ENCODE data around the gene ATG9B.

The ATG9B gene

GRCh38 chr7:151024435-151025056 is at the start of gene ATG9B:
Gene ATG9B, minus strand, starts transcription at chr7:151024494. Its CDS starts 71 bp downstream, at chr7:151024423.
- no peak for DNase-seq

- no peak for DNase-seq
Measured at GRCh38 chr7:151073990-151074389, 49.7 kb upstream of the ATG9B start.

DNA sequence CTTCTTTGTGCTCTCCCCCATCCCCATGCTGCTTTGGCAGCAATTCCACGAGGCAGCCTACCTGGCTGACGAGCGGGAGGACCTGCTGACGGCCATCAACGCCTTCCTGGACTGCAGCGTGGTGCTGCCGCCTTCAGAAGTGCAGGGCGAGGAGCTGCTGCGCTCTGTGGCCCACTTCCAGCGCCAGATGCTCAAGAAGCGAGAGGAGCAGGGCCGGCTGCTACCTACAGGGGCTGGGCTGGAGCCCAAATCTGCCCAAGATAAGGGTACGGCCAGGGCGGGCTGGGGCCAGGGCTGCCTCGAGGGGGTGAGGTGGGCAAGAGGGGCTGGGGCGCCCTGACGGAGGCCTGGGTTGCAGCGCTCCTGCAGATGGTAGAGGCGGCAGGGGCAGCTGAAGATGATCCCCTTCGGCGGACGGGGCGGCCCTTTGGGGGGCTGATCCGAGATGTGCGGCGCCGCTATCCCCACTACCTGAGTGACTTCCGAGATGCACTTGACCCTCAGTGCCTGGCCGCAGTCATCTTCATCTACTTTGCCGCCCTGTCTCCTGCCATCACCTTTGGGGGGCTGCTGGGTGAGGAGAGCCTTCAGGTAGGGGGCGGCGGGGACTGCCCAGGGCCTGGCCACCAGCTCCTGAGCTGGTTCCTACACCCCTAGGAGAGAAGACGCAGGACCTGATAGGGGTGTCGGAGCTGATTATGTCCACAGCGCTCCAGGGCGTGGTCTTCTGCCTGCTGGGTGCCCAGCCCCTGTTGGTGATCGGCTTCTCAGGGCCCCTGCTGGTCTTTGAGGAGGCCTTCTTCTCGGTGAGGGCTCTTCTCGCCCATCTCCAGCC is 47.0 kb upstream of the ATG9B start:
- DNase-seq, result no peak

DNA sequence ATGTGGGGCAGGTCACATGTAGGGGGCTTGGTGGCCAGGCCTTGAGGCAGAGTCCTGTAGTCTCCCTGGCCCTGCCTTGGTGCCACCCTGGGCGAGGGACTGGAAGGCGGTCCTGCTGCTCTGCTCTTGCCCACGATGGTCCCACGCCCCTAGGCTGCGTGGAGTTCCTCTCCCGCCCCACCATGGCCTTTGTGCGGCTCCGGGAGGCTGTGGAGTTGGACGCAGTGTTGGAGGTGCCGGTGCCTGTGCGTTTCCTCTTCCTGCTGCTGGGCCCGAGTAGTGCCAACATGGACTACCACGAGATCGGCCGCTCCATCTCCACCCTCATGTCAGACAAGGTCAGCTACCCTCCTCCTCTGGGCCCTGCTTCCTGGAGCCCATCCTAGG is 46.3 kb upstream of the ATG9B start:
- DNase-seq, result no peak

GRCh38 chr7:151069841-151070573 is 45.7 kb upstream of the ATG9B start:
- no peak for DNase-seq

GRCh38 chr7:151068069-151068773 is 43.9 kb upstream of the ATG9B start:
- DNase-seq, result no peak

GRCh38 chr7:151066273-151066974 is 42.1 kb upstream of the ATG9B start:
- no peak for DNase-seq

- DNase-seq, result no peak
Measured at GRCh38 chr7:151065516-151065915, 41.2 kb upstream of the ATG9B start.

DNA sequence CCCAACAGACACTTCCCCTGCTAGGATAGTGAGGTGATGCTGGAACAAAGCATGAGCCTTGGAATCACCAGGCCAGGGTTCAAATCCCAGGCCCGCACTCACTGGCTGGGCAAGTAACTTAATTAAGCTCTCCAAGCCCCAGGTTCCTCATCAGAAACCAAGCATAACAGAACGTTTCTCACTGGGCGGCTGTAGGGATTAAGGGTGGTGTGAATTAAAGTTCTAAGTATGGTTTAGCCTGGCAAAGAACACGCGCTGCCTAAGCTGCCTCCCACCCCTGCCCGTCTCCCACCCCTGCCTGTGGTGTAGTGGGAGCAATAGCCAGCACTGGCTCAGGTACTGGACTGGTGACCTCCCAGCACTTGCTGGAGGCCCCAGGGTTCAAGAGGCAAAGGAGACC is 40.7 kb upstream of the ATG9B start:
- no peak for DNase-seq

- DNase-seq, result no peak
Measured at GRCh38 chr7:151064454-151064853, 40.2 kb upstream of the ATG9B start.

DNA sequence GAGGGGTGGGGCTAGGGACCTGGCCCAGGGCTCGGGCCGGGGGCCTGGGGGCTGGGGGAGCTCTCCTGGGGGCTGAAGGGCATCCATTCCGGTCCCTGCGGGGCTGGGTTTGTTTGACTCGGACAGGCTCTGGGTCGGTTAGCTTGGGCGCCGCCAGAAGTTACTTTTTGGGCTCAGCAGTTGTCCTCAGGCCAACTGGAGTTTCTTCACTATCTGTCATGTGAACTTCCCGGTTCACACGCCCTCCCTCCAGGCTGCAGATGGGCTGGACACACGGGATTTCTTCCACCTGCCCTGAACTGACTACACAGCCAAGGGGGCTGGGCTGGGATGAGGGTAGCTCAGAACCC is 38.9 kb upstream of the ATG9B start:
- no peak for DNase-seq

DNA sequence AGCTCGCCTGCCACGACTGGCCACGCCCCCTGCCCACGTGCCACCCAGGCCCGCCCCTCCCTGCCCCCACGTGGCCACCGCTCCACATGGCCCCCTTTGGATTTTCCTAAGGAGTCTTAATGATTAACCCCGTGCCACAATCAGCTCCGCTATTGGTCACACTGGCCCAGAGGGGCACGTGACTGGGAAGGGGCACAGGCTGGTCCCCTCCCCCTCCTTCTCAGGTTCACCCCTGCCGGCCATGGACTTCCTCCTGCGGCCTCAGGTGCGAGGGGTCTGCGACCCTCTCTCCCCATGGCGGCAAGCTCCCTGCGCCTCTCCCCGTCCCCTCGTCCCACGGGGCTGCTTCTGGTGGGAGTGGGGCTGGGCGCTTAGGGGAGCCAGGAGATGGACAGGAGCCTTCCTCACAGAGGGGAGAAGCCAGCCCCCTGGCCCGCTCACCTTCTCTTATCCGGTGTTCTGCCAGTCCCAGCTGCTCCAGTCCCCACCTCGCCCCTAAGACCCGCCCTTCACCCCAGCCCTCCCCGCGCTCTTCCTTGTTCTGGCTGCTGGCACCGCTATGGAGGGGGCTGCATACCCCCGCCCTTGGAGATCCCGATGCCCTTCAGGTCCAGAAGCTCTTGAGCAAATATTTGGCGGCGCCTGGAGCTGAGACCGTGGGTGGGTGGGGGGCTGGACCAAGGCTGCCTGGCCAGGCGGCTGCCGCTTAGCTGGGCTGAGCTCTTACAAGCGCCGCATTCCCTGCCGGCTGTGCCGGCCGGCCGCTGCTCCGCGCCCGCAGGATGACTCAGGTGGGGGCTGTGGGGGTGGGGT is 38.3 kb upstream of the ATG9B start:
- no peak for DNase-seq

DNA sequence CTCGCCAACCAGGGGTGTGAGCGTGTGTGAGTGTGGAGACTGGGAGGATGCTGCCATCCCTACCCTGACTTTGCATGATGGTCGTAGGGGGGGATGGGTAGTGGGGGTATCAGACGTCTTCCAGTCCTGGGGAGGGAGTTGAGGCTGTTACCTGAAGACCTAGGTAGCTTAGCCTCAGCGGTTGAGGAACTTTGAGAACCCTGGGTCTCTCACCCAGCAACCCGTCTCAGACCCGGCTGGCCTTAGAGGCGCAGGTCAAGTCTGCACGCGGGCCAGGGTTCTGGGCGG is 37.8 kb upstream of the ATG9B start:
- DNase-seq, result no peak

DNA sequence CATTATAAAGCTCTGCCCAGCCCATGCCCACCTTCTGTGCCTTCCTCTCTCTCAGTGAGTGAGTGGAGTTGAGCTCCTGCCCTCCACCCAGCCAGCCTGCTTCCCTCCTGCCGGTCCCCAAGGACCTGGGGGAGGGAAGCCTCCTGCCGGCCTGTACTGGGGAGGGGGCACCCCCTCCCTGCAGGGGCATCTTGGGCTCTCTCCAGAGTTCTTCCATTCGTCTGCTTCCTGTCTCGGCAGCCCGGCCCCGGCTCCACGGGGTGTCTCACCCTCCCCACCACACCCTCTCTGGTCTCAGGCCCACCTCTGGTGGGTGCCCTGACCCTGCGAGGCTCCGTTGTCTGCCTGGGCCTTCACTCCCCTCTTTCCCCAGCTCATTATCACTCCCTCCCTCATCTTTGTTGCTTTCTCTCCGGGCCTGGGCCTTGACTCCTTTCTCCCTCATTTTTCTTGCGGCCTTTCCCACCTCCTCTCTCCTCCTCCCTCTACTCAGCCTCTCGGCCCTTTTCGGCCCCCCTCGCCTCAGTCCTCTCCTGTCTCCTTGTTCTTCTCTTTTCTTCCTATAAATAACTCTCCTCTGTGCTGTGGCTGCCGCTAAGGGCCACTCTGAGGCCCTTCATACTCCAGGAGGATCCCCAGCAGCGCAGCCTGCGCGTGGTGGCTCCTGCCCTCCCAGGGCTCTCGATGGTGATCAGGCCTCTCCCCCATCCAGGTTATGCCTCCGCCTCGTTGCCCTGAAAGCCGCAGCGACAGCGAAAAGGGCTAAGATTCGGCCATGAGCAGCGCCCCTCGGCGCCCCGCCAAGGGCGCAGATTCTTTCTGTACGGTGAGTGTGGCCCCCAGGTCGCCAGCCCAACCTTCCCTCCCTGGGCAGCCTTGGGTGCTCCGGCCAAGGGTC is 37.2 kb upstream of the ATG9B start:
- no peak for DNase-seq

DNA sequence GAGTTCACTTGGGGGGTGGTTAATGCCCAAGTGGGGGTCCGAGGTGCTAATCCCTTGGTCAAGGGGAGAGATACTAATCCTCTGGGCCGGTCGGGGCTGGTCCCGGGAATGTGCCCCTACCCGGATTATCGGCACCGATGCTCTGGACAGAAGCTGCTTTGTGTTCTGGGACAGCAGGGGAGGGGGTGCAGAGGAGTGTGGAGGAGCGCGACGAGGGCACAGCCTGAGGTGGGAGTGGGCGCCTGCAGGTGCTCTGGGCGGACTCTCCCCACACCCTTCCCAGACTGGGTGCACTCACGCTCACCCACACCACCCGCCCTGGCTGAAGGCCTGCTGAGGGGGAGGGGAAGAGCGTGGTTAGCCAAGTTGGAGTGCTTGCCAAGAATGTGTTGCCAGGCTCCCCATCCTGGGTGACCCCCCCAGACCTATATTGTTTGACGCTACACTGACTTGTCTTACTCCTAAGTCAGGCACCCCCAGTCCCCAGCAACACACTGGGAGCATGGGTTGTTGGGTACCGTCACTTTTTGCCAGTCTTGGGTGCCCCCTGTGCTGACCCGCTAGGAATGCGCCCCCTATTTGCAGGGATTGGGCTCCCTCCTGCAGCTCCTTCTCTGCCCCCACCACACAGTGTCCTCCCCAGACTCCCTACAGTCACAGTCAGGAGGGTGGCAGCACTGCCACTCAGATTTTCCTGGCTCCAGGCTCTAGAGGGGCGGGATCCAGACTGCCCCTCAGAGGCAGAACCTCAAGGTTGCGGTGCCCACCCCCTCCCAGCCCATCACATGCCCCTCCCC is 36.3 kb upstream of the ATG9B start:
- DNase-seq, result peak; percentile 21

DNA sequence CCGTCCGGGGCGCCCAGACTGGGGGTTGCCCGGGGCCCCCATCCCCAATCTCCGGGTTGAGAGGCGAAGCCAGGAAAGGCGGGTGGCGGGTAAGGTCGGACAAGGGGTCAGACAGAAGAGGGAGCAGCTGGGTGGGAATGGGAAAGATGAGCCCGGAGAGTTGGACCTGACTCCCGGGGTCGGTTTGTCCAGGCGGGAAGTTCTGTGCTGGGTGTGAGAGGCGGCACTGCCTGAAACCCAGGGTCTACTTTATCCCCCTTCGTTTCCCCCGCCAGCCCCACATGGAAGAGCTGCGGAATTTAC is 35.8 kb upstream of the ATG9B start:
- no peak for DNase-seq

DNA sequence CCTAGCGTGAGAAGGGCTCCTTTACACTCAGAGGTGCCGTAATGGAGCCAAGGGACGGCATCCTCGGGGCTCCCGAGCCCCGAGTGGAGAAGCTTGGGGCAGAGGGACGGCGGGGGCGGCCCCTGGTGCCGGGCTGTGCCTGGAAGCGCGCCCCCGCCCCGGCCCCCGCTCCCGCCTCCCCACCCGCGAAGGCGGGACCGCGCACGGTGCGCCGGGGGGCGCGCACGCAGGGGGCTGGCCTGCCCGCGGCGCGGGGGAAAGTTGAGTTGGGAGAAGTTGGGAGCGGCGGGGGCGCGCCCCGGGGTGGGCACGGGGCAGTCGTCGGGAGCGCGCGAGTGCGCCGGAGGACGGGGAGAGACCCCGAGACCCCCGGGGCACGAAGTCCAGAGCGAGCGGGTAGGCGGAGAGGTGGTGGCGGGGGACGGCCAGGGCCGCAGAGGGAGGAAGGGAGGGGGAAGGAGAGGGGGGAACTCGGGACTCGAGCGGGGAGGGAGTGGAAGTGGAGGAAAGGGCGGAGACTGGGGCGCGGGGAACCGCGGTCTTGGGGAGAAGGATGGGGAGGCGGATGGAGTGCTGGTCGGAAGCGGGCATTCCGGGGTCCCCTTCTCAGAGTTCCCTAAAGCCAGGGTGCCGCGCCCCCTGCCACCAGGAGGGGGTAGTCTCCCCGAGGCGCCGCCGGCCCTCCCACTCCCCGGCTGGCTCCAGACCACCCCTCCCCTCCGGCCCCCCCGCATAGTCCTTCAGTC is 35.2 kb upstream of the ATG9B start, which contains the start of gene SLC4A2:
SLC4A2 (plus strand) TSS at position 223 of the 746 bp plus-strand sequence. CDS start 2,399 bp downstream, outside the sequence.
- DNase-seq, result peak; percentile 76

- DNase-seq, result no peak
Measured at GRCh38 chr7:151058781-151059366, 34.6 kb upstream of the ATG9B start.

Data from activated naive CD4-positive, alpha-beta T cell treated with anti-CD3 and anti-CD28 coated beads, Interleukin-2, amount 50 U/mL, for 16 hours (primary cell).